ENCODE data around the gene SPATA3.

SPATA3 gene

GRCh38 chr2:230983566-230983965, 12.4 kb upstream of the SPATA3 start:
- TF ChIP-seq FOXA1 (IDR thresholded peaks at IDR 0.05) (no peak), L3MBTL2 (conservative IDR thresholded peaks at IDR 0.05) (no peak), BHLHE40 (IDR thresholded peaks at IDR 0.05; ENCODE audit: borderline replicate concordance) (no peak), ZNF384 (IDR thresholded peaks at IDR 0.05) (no peak), FOXM1 (IDR thresholded peaks at IDR 0.05; ENCODE audit: borderline replicate concordance) (no peak), HDGF (IDR thresholded peaks at IDR 0.05; ENCODE audit: borderline replicate concordance) (no peak), LEF1 (IDR thresholded peaks at IDR 0.05; ENCODE audit: borderline replicate concordance) (no peak), TARDBP (IDR thresholded peaks at IDR 0.05) (no peak), ELF4 (IDR thresholded peaks at IDR 0.05) (no peak), NFRKB (IDR thresholded peaks at IDR 0.05) (no peak), ARNT (IDR thresholded peaks at IDR 0.05) (no peak), SUZ12 (IDR thresholded peaks at IDR 0.05) (no peak), FOXK2 (IDR thresholded peaks at IDR 0.05) (no peak), SP1 (IDR thresholded peaks at IDR 0.05) (no peak), CTBP1 (IDR thresholded peaks at IDR 0.05; ENCODE audit: borderline replicate concordance) (no peak)
- TF ChIP-seq, protein P1, sequence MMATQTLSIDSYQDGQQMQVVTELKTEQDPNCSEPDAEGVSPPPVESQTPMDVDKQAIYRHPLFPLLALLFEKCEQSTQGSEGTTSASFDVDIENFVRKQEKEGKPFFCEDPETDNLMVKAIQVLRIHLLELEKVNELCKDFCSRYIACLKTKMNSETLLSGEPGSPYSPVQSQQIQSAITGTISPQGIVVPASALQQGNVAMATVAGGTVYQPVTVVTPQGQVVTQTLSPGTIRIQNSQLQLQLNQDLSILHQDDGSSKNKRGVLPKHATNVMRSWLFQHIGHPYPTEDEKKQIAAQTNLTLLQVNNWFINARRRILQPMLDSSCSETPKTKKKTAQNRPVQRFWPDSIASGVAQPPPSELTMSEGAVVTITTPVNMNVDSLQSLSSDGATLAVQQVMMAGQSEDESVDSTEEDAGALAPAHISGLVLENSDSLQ (IDR thresholded peaks at IDR 0.05) = no peak
- no peak for DNase-seq (ENCODE audit: extremely low spot score)
- ChIA-PET CTCF (no interaction called here), POLR2A (no interaction called here)

- DNase-seq (ENCODE audit: extremely low spot score) = no peak
- POLR2A ChIA-PET = interaction anchor here (0.5 kb wide), 1 partner anchor 8 kb away, joined by 3 read pairs; no protein-coding TSS in a partner anchor
- TF ChIP-seq ELF4 (IDR thresholded peaks at IDR 0.05) = no peak
- no peak for TF ChIP-seq TARDBP (IDR thresholded peaks at IDR 0.05)
- TF ChIP-seq FOXA1 (IDR thresholded peaks at IDR 0.05) = no peak
- no peak for TF ChIP-seq ARNT (IDR thresholded peaks at IDR 0.05)
- TF ChIP-seq, protein P1 (IDR thresholded peaks at IDR 0.05) = no peak
- TF ChIP-seq NFRKB (IDR thresholded peaks at IDR 0.05) = no peak
- TF ChIP-seq SUZ12 (IDR thresholded peaks at IDR 0.05) = no peak
- TF ChIP-seq SP1 (IDR thresholded peaks at IDR 0.05) = no peak
- no peak for TF ChIP-seq ZNF384 (IDR thresholded peaks at IDR 0.05)
- TF ChIP-seq L3MBTL2 (conservative IDR thresholded peaks at IDR 0.05) = no peak
- no peak for TF ChIP-seq LEF1 (IDR thresholded peaks at IDR 0.05; ENCODE audit: borderline replicate concordance)
- TF ChIP-seq FOXK2 (IDR thresholded peaks at IDR 0.05) = no peak
- CTCF ChIA-PET = interaction anchor here (1.2 kb wide), 1 partner anchor 160 kb away, joined by 6 read pairs; no protein-coding TSS in a partner anchor
Observed at GRCh38 chr2:230984393-230985220, 11.3 kb upstream of the SPATA3 start.

GRCh38 chr2:230985519-230986231, 10.2 kb upstream of the SPATA3 start:
- ChIA-PET POLR2A (no interaction called here), CTCF (interaction anchor here (0.5 to 2.2 kb wide), 4 partner anchors 84 to 345 kb away, joined by 4 to 18 read pairs (median 5); no protein-coding TSS in a partner anchor)
- TF ChIP-seq ZNF384 (IDR thresholded peaks at IDR 0.05) (no peak), CTBP1 (IDR thresholded peaks at IDR 0.05; ENCODE audit: borderline replicate concordance) (no peak), ELF4 (IDR thresholded peaks at IDR 0.05) (no peak), TARDBP (IDR thresholded peaks at IDR 0.05) (no peak), HDGF (IDR thresholded peaks at IDR 0.05; ENCODE audit: borderline replicate concordance) (no peak), FOXM1 (IDR thresholded peaks at IDR 0.05; ENCODE audit: borderline replicate concordance) (no peak), L3MBTL2 (conservative IDR thresholded peaks at IDR 0.05) (no peak), ARNT (IDR thresholded peaks at IDR 0.05) (no peak), LEF1 (IDR thresholded peaks at IDR 0.05; ENCODE audit: borderline replicate concordance) (no peak), BHLHE40 (IDR thresholded peaks at IDR 0.05; ENCODE audit: borderline replicate concordance) (no peak), FOXK2 (IDR thresholded peaks at IDR 0.05) (no peak), SUZ12 (IDR thresholded peaks at IDR 0.05) (no peak)
- TF ChIP-seq, protein P1 (IDR thresholded peaks at IDR 0.05) = no peak
- DNase-seq (ENCODE audit: extremely low spot score) = no peak

- ChIA-PET CTCF (interaction anchor here (0.5 to 2.2 kb wide), 18 partner anchors 9 to 334 kb away, joined by 3 to 18 read pairs (median 4); partner anchors contain the start of gene SPATA3), POLR2A (interaction anchor here (1.1 kb wide), 1 partner anchor 122 kb away, joined by 4 read pairs; the partner anchor contains the start of gene ITM2C)
- TF ChIP-seq FOXK2 (IDR thresholded peaks at IDR 0.05) (no peak), LEF1 (IDR thresholded peaks at IDR 0.05; ENCODE audit: borderline replicate concordance) (no peak), L3MBTL2 (conservative IDR thresholded peaks at IDR 0.05) (no peak), ZNF384 (IDR thresholded peaks at IDR 0.05) (no peak), FOXM1 (IDR thresholded peaks at IDR 0.05; ENCODE audit: borderline replicate concordance) (no peak), HDGF (IDR thresholded peaks at IDR 0.05; ENCODE audit: borderline replicate concordance) (no peak), NFRKB (IDR thresholded peaks at IDR 0.05) (no peak), TARDBP (IDR thresholded peaks at IDR 0.05) (no peak), SUZ12 (IDR thresholded peaks at IDR 0.05) (no peak), ARNT (IDR thresholded peaks at IDR 0.05) (no peak), ELF4 (IDR thresholded peaks at IDR 0.05) (no peak), FOXA1 (IDR thresholded peaks at IDR 0.05) (no peak), BHLHE40 (IDR thresholded peaks at IDR 0.05; ENCODE audit: borderline replicate concordance) (no peak), SP1 (IDR thresholded peaks at IDR 0.05) (no peak)
- TF ChIP-seq, protein P1 (IDR thresholded peaks at IDR 0.05) = no peak
- no peak for DNase-seq (ENCODE audit: extremely low spot score)
Observed at GRCh38 chr2:230986520-230987136, 9.3 kb upstream of the SPATA3 start.

Data from HEK293T (cell line).